Endometrial microvascular endothelial cells (primary cell): ENCODE results near the gene ZNF506. TPM values are rescaled to one million over a fixed set of nuclear protein-coding genes. Genes with fewer than 3 reads are reported as not detected.
"Not testable (repeated sequence)": the region's sequence is repeated elsewhere in the genome, so short reads cannot be mapped to it uniquely, and the experiment has no call there.

Experiments
- in situ Hi-C: cut with HindIII; loops from 2 replicates; pipeline ENCODE4 v1.10.0; 2017; ENCODE audit warnings: low sequenced_read_pairs, low pct_unique_long_range_greater_than_20kb; ENCODE audit errors: inconsistent ontology term
- total RNA-seq: library from RNA; depleted of rRNA; stranded (reverse); fragments of >200 nt; gene quantifications from one replicate; pipeline ENCODE4 v1.2.3, GENCODE V29; 2015; ENCODE audit errors: inconsistent ontology term

The ZNF506 gene
- total RNA-seq, 1 donor from 2014 or later: 3.8 TPM

GRCh38 chr19:19747357-19748220 is 74.0 kb downstream of the ZNF506 start:
- in situ Hi-C loops: no loop called here

GRCh38 chr19:19746286-19747213 is 75.0 kb downstream of the ZNF506 start:
- in situ Hi-C loops: no loop called here

GRCh38 chr19:19745496-19746285 is 75.9 kb downstream of the ZNF506 start:
- in situ Hi-C loops: no loop called here

- in situ Hi-C loops: no loop called here
Observed at GRCh38 chr19:19744641-19745040, 76.9 kb downstream of the ZNF506 start.

GRCh38 chr19:19743921-19744320 is 77.6 kb downstream of the ZNF506 start:
- in situ Hi-C loops: not testable (repeated sequence)

GRCh38 chr19:19743176-19743575 is 78.4 kb downstream of the ZNF506 start:
- in situ Hi-C loops: no loop called here

- in situ Hi-C loops: no loop called here
Observed at GRCh38 chr19:19742773-19743172, 78.8 kb downstream of the ZNF506 start.

Other genes with a start within 250 kb of the ZNF506 start
- gene PBX4, start 203.1 kb downstream of the ZNF506 start, total RNA-seq: not detected
- 0.56 TPM for gene LPAR2, start 193.5 kb downstream of the ZNF506 start, total RNA-seq
- 29.0 TPM for gene GMIP, start 178.1 kb downstream of the ZNF506 start, total RNA-seq
- gene ATP13A1, start 158.1 kb downstream of the ZNF506 start, total RNA-seq: 46.7 TPM
- 3.7 TPM for gene ZNF101, start 152.9 kb downstream of the ZNF506 start, total RNA-seq
- 1.8 TPM for gene ZNF14, start 88.6 kb downstream of the ZNF506 start, total RNA-seq
- 8.4 TPM for gene ZNF253, start 44.1 kb upstream of the ZNF506 start, total RNA-seq
- gene ZNF93, start 79.2 kb upstream of the ZNF506 start, total RNA-seq: 18.2 TPM
- 0.56 TPM for gene ZNF682, start 217.8 kb upstream of the ZNF506 start, total RNA-seq